Lower leg skin (tissue), 4 donors: ENCODE results near the gene LRRN4CL. TPM values are rescaled to one million over a fixed set of nuclear protein-coding genes. Genes with fewer than 3 reads are reported as not detected.
A peak's percentile ranks its signal among the peaks of the same experiment; 100 is the strongest.

Experiments
- DNase-seq, 2 donors: peaks; one replicate each; pipeline ENCODE4 v3.0.0-alpha.2; 2019; ENCODE audit warnings: low spot score in 2 of 2
- H3K4me3 ChIP-seq: fragments of 200-600 bp; sonication (generic); 2 replicates; pipeline ENCODE4 v1.5.1; 2017; ENCODE audit warnings: mild to moderate bottlenecking, low read depth; ENCODE audit not compliant: poor library complexity, severe bottlenecking
- POLR2A ChIP-seq, 2 donors: fragments of 450-650 bp; IDR thresholded peaks; one replicate each; pipeline ENCODE4 v1.6.1; 2016 to 2017; ENCODE audit warnings: antibody characterized with exemption in 2 of 2, mild to moderate bottlenecking in 1 of 2, moderate library complexity in 1 of 2
- WGBS, 2 donors: methylation state at CpG; one replicate each; pipeline ENCODE4 v1.1.5; 2018; 5-methylcytosine and 5-hydroxymethylcytosine counted together
- intact Hi-C: fragments of 100-400 bp; cut with DNase I; formaldehyde crosslinking; loops from one replicate; pipeline ENCODE4 v1.15.0; 2023; ENCODE audit warnings: low total_unique reads
- total RNA-seq, 4 donors: library from RNA; depleted of rRNA; stranded (reverse); fragments of >200 nt; gene quantifications; one replicate each; pipeline ENCODE4 v1.1.0, GENCODE V29; 2016
- TF ChIP-seq, protein P1 (sequence below), 3 donors: fragments of 450-650 bp; IDR thresholded peaks; one replicate each; pipeline ENCODE4 v1.5.1; 2016; ENCODE audit warnings: antibody characterized with exemption in 3 of 3, mild to moderate bottlenecking in 3 of 3, moderate library complexity in 2 of 3

Gene LRRN4CL
- total RNA-seq, 4 donors from 2014 or later = 7.3 to 11.6 (median 9.9) TPM

DNA sequence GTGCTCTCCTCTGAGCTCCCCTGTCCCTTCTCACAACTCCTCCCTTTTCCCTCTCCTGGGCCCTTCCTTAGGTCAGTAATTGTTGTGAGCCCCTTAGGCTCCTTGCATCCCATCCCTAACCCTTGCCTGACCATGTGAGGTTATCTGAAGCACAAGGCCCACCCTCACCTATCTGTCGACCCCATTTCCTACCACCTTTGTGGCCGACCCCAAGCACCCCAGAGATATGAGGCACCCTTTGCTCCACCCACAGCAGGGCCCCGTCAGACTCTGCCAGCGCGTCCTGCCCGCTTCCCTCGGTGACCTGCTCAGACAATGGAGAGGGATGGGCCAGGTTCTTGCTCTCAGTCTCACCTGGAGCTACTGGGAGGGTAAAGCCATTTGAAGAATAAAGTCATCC lies 19.5 kb upstream of the LRRN4CL start:
- intact Hi-C loops = loop anchor here (10.0 kb wide), 1 partner anchor 324 kb away; no protein-coding TSS in a partner anchor
- 0 to 2% methylated on average over 7 of the region's 7 CpGs for WGBS, 2 donors
- TF ChIP-seq, protein P1, sequence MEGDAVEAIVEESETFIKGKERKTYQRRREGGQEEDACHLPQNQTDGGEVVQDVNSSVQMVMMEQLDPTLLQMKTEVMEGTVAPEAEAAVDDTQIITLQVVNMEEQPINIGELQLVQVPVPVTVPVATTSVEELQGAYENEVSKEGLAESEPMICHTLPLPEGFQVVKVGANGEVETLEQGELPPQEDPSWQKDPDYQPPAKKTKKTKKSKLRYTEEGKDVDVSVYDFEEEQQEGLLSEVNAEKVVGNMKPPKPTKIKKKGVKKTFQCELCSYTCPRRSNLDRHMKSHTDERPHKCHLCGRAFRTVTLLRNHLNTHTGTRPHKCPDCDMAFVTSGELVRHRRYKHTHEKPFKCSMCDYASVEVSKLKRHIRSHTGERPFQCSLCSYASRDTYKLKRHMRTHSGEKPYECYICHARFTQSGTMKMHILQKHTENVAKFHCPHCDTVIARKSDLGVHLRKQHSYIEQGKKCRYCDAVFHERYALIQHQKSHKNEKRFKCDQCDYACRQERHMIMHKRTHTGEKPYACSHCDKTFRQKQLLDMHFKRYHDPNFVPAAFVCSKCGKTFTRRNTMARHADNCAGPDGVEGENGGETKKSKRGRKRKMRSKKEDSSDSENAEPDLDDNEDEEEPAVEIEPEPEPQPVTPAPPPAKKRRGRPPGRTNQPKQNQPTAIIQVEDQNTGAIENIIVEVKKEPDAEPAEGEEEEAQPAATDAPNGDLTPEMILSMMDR (IDR thresholded peaks at IDR 0.05) = no peak
- no peak for TF ChIP-seq POLR2A (IDR thresholded peaks at IDR 0.05)
- peak overlapping the region; percentile 28 for H3K4me3 ChIP-seq
- DNase-seq = peak in 1 of 2 donors; percentile 39

DNA sequence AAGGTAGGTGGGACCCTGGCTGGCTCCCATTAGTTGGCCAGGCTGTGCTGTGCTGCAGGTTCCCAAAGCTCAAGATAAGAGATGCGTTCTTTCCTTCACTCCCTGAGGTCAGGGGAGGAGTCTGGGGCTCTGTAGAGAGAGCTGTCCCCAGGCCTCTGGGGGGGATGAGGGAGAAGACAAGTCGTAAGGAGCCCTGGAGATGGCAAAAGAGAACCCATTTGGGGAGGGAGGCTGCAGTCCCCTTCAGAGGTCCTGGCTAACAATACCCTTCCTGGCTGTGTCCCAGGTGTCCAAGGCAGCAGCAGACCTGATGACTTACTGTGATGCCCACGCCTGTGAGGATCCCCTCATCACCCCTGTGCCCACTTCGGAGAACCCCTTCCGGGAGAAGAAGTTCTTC lies 19.1 kb upstream of the LRRN4CL start:
- 68 to 75% methylated on average over 5 of the region's 5 CpGs for WGBS, 2 donors
- intact Hi-C loops = loop anchor here (10.0 kb wide), 1 partner anchor 324 kb away; no protein-coding TSS in a partner anchor
- H3K4me3 ChIP-seq = no peak overlapping the region
- no peak for TF ChIP-seq POLR2A (IDR thresholded peaks at IDR 0.05)
- TF ChIP-seq, protein P1 (IDR thresholded peaks at IDR 0.05) = no peak
- no peak for DNase-seq

DNA sequence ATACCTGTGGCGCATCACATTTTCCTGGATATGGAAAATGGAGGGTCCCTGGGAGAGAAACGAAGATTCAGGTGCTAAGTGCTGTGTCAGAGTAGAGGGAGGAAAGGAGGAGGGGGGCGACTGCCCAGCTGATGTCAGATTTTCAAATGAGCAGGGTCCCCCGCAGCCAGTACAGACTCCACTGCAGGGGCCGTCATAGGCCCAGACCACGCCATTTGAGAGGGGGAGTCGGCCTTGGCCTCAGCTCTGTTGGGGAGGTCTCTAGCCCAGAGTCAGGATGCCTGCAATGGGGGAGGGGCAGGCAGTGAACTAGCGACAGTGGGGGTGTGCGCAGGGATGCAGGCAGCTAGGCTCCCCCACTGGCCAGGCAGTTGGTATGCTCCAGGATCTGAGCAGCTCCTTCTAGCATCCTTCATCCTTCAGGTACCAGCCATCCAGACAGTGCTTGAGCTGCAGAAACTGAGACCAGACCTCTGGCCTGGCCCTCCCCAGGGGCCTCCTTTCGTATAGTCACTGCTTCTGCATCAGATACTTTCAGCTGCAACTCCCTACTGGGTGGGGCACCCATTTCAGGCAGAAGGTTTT lies 18.0 kb upstream of the LRRN4CL start, which contains the start of the genes BSCL2 and GNG3:
Gene BSCL2, minus strand, starts transcription at position 148 of the 585 bp plus-strand sequence. CDS start 229 bp downstream, outside the sequence.
Gene GNG3, plus strand, starts transcription at position 400 of the 585 bp plus-strand sequence. CDS start 620 bp downstream, outside the sequence.
- TF ChIP-seq POLR2A (IDR thresholded peaks at IDR 0.05) = no peak
- TF ChIP-seq, protein P1 (IDR thresholded peaks at IDR 0.05) = no peak
- intact Hi-C loops = loop anchor here (10.0 kb wide), 1 partner anchor 323 kb away; no protein-coding TSS in a partner anchor
- no peak for DNase-seq
- peak within 1 kb of the TSS; percentile 24 for H3K4me3 ChIP-seq
- 84 to 90% methylated on average over 9 to 10 of the region's 10 CpGs for WGBS, 2 donors

DNA sequence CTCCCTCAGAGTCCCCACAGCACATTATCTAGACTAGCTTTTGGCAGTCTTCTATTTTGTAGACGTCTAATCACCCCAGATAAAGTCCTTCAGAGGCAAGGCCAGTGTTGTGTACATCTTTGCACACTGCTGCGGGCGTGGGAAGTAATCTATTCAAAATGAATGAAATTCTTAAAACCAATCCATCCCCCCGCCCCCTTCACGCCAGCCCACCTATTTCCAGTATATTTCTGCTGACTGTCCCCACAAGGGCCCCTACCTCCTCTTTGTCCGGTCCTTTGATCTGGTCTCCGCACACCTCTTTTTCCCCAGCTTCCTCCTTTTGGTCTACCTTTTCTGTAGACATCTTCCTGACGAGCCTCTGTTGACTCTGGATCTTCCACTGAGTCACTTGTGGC lies 17.5 kb upstream of the LRRN4CL start:
- TF ChIP-seq, protein P1 (IDR thresholded peaks at IDR 0.05) = no peak
- DNase-seq = no peak
- peak overlapping the region; percentile 24 for H3K4me3 ChIP-seq
- WGBS, 2 donors = 80 to 82% methylated on average over 8 of the region's 8 CpGs
- intact Hi-C loops = loop anchor here (10.0 kb wide), 1 partner anchor 322 kb away; no protein-coding TSS in a partner anchor

DNA sequence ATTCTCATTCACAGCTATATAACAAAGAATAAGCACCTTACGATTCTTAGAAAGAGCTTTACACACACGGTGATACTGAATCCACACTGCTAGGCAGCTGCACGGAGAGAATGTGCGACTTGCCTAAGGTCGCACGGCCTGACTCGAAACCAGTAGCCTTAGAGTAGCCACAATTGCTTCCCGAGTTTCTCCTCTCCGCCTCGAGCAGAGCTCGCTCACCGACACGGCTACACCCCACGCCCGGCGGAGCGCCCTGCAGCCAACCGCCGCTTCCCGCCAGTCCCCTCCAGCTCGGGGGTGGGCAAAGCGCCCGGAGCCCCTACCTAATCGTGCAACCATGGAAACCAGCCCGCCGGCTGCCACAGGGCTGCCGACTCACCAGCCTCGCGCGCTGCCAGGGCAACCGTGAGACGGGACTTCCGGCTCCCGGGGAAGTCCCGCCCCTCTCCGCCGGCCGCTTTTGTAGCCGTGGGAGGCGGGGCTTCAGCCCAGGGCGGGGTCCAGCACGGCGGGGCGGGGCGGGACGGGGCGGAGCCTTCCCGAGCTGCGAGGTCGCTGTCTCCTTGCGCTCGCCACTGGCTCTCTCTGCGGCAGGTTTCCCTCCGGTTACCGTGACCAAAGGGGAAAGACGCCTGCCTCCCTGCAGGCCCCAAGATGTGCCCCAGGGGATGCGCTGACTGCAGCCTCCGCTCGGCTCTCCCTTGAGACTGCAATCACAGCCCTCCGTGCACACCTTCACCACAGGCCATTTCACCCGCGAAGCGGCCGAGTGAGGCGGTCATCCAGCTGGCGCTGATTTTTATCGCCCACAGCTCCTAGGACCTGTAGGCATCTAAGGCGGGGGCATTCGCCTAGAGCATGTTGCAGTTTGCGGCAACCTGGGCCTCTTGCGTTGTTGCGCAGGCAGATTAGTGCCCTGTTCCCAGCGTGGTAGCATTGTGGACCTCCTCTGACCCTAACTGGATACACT lies 16.8 kb upstream of the LRRN4CL start:
- H3K4me3 ChIP-seq = peak overlapping the region; percentile 65
- peak; percentile 92 to 99 for DNase-seq
- WGBS, 2 donors = 8 to 11% methylated on average over 28 to 41 of the region's 73 CpGs
- intact Hi-C loops = loop anchor here (10.0 kb wide), 1 partner anchor 321 kb away; no protein-coding TSS in a partner anchor
- TF ChIP-seq, protein P1 (IDR thresholded peaks at IDR 0.05) = no peak
- TF ChIP-seq POLR2A (IDR thresholded peaks at IDR 0.05) = no peak
